ENCODE results near the gene MPP3. TPM values are rescaled to one million over a fixed set of nuclear protein-coding genes. Genes with fewer than 3 reads are reported as not detected.

The MPP3 gene
- total RNA-seq, 1 experiment from 2014 or later: 11.3 TPM

DNA sequence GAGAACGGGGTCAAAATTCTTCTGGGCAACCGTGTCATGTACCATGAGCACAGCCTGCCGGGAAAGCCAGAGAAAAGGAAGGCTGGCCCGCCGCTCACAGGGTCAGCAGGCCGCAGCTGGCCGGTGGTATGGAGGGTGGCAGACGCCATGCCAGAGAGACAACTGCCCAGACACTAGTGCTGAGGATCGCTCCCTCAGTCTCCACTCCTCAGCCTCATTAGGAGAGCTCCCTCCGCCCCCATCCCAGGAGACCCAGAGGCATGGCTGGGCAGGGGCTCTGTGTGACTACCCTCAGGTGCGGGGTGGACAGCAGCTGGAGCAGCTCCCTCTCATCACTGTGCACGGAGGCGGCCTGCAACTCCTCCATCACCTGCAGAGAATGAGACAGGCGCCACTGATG is 3.2 kb downstream of the MPP3 start (continued):
- no peak for TF ChIP-seq NR1H2 (CRISPR knock-in tag; IDR thresholded peaks at IDR 0.05)
- TF ChIP-seq, protein P1, sequence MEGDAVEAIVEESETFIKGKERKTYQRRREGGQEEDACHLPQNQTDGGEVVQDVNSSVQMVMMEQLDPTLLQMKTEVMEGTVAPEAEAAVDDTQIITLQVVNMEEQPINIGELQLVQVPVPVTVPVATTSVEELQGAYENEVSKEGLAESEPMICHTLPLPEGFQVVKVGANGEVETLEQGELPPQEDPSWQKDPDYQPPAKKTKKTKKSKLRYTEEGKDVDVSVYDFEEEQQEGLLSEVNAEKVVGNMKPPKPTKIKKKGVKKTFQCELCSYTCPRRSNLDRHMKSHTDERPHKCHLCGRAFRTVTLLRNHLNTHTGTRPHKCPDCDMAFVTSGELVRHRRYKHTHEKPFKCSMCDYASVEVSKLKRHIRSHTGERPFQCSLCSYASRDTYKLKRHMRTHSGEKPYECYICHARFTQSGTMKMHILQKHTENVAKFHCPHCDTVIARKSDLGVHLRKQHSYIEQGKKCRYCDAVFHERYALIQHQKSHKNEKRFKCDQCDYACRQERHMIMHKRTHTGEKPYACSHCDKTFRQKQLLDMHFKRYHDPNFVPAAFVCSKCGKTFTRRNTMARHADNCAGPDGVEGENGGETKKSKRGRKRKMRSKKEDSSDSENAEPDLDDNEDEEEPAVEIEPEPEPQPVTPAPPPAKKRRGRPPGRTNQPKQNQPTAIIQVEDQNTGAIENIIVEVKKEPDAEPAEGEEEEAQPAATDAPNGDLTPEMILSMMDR (IDR thresholded peaks at IDR 0.05): no peak
- no peak for TF ChIP-seq OVOL2 (CRISPR knock-in tag; IDR thresholded peaks at IDR 0.05; ENCODE audit: borderline replicate concordance)

DNA sequence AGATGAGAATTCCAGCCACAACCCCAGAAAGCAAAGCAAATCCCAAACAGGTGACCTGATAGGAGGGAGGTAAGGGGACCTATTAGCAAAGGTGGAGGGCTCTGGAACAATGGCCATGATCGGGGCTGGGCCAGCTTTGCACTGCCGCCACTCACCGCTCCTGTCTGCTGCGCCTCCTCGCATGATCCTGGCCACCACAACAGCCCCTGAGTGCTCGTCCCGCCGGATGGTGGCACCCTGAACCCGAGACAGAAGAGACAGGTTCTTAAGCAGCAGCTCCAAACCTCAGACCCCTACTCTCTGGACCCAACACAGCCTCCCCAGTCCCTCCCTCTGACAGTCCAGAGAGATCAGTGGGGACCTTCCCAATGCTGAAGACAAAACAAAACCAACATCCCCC is 5.3 kb downstream of the MPP3 start:
- no peak for ATAC-seq
- ChIA-PET CTCF (interaction anchor here (0.8 to 7.8 kb wide), 5 partner anchors 11 to 83 kb away, joined by 3 to 45 read pairs (median 4); partner anchors contain the start of gene CD300LG), POLR2A (no interaction called here)
- Mint-ChIP-seq H3K27me3 (ENCODE audit: low read depth) (peaks cover 11% of the 10 kb centered on the region), H3K4me3 (no peak overlapping the region), H3K4me1 (peaks cover 20% of the 10 kb centered on the region), H3K27ac (peak overlapping the region; percentile 23; the same call in 1 of the 2 replicates), H3K9me3 (no peaks in the 10 kb centered on the region), H3K36me3 (peaks cover 13% of the 10 kb centered on the region; the same call in 1 of the 2 replicates)
- no peak for DNase-seq (ENCODE audit: low spot score)
- TF ChIP-seq, protein P2, sequence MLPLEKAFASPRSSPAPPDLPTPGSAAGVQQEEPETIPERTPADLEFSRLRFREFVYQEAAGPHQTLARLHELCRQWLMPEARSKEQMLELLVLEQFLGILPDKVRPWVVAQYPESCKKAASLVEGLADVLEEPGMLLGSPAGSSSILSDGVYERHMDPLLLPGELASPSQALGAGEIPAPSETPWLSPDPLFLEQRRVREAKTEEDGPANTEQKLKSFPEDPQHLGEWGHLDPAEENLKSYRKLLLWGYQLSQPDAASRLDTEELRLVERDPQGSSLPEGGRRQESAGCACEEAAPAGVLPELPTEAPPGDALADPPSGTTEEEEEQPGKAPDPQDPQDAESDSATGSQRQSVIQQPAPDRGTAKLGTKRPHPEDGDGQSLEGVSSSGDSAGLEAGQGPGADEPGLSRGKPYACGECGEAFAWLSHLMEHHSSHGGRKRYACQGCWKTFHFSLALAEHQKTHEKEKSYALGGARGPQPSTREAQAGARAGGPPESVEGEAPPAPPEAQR (CRISPR knock-in tag; IDR thresholded peaks at IDR 0.05): no peak
- TF ChIP-seq, protein P3, sequence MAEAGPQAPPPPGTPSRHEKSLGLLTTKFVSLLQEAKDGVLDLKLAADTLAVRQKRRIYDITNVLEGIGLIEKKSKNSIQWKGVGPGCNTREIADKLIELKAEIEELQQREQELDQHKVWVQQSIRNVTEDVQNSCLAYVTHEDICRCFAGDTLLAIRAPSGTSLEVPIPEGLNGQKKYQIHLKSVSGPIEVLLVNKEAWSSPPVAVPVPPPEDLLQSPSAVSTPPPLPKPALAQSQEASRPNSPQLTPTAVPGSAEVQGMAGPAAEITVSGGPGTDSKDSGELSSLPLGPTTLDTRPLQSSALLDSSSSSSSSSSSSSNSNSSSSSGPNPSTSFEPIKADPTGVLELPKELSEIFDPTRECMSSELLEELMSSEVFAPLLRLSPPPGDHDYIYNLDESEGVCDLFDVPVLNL (CRISPR knock-in tag; IDR thresholded peaks at IDR 0.05; ENCODE audit: borderline replicate concordance, low read depth): no peak
- no peak for TF ChIP-seq MXD4 (CRISPR knock-in tag; IDR thresholded peaks at IDR 0.05; ENCODE audit: borderline replicate concordance)
- no peak for TF ChIP-seq ESRRA (CRISPR knock-in tag; IDR thresholded peaks at IDR 0.05; ENCODE audit: borderline replicate concordance)
- no peak for TF ChIP-seq FOXP1 (CRISPR knock-in tag; IDR thresholded peaks at IDR 0.05; ENCODE audit: borderline replicate concordance)
- TF ChIP-seq NR2C2 (CRISPR knock-in tag; IDR thresholded peaks at IDR 0.05): no peak
- no peak for TF ChIP-seq FOXJ3 (CRISPR knock-in tag; IDR thresholded peaks at IDR 0.05; ENCODE audit: borderline replicate concordance)
- no peak for TF ChIP-seq NR1H2 (CRISPR knock-in tag; IDR thresholded peaks at IDR 0.05)
- TF ChIP-seq, protein P4, sequence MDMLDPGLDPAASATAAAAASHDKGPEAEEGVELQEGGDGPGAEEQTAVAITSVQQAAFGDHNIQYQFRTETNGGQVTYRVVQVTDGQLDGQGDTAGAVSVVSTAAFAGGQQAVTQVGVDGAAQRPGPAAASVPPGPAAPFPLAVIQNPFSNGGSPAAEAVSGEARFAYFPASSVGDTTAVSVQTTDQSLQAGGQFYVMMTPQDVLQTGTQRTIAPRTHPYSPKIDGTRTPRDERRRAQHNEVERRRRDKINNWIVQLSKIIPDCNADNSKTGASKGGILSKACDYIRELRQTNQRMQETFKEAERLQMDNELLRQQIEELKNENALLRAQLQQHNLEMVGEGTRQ (CRISPR knock-in tag; IDR thresholded peaks at IDR 0.05): no peak
- TF ChIP-seq ZNF232 (CRISPR knock-in tag; IDR thresholded peaks at IDR 0.05): no peak
- TF ChIP-seq, protein P5, sequence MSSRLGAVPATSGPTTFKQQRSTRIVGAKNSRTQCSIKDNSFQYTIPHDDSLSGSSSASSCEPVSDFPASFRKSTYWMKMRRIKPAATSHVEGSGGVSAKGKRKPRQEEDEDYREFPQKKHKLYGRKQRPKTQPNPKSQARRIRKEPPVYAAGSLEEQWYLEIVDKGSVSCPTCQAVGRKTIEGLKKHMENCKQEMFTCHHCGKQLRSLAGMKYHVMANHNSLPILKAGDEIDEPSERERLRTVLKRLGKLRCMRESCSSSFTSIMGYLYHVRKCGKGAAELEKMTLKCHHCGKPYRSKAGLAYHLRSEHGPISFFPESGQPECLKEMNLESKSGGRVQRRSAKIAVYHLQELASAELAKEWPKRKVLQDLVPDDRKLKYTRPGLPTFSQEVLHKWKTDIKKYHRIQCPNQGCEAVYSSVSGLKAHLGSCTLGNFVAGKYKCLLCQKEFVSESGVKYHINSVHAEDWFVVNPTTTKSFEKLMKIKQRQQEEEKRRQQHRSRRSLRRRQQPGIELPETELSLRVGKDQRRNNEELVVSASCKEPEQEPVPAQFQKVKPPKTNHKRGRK (CRISPR knock-in tag; IDR thresholded peaks at IDR 0.05; ENCODE audit: borderline replicate concordance): no peak
- TF ChIP-seq, protein P6, sequence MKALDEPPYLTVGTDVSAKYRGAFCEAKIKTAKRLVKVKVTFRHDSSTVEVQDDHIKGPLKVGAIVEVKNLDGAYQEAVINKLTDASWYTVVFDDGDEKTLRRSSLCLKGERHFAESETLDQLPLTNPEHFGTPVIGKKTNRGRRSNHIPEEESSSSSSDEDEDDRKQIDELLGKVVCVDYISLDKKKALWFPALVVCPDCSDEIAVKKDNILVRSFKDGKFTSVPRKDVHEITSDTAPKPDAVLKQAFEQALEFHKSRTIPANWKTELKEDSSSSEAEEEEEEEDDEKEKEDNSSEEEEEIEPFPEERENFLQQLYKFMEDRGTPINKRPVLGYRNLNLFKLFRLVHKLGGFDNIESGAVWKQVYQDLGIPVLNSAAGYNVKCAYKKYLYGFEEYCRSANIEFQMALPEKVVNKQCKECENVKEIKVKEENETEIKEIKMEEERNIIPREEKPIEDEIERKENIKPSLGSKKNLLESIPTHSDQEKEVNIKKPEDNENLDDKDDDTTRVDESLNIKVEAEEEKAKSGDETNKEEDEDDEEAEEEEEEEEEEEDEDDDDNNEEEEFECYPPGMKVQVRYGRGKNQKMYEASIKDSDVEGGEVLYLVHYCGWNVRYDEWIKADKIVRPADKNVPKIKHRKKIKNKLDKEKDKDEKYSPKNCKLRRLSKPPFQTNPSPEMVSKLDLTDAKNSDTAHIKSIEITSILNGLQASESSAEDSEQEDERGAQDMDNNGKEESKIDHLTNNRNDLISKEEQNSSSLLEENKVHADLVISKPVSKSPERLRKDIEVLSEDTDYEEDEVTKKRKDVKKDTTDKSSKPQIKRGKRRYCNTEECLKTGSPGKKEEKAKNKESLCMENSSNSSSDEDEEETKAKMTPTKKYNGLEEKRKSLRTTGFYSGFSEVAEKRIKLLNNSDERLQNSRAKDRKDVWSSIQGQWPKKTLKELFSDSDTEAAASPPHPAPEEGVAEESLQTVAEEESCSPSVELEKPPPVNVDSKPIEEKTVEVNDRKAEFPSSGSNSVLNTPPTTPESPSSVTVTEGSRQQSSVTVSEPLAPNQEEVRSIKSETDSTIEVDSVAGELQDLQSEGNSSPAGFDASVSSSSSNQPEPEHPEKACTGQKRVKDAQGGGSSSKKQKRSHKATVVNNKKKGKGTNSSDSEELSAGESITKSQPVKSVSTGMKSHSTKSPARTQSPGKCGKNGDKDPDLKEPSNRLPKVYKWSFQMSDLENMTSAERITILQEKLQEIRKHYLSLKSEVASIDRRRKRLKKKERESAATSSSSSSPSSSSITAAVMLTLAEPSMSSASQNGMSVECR (CRISPR knock-in tag; IDR thresholded peaks at IDR 0.05; ENCODE audit: borderline replicate concordance): no peak
- no peak for TF ChIP-seq GABPB1 (CRISPR knock-in tag; IDR thresholded peaks at IDR 0.05)
